HepG2 (cell line): ENCODE measurements around the gene VSIG2. TPM values are rescaled to one million over a fixed set of nuclear protein-coding genes. Genes with fewer than 3 reads are reported as not detected.

Source experiments
- ATF7 ChIP-seq, 2 experiments: fragments of 450-650 bp in 1 of 2; sonication (generic) in 1 of 2; formaldehyde crosslinking in 1 of 2; IDR thresholded peaks; 2 replicates each; pipeline versions ENCODE4 v1.4.0 to v1.6.1; 2016 to 2020; ENCODE audit warnings: antibody characterized with exemption in 1 of 2, mild to moderate bottlenecking in 1 of 2, missing genetic modification reagents in 1 of 2
- BCL6 ChIP-seq: IDR thresholded peaks from 2 replicates; pipeline ENCODE4 v1.6.1; 2016; ENCODE audit warnings: missing genetic modification reagents, missing compliant biosample characterization
- ELF3 ChIP-seq: IDR thresholded peaks from 2 replicates; pipeline ENCODE4 v1.6.1; 2016; ENCODE audit warnings: missing genetic modification reagents, missing compliant biosample characterization
- GABPA ChIP-seq, 2 experiments: IDR thresholded peaks; 2 replicates each; pipeline ENCODE4 v1.6.1; 2011 to 2016; ENCODE audit warnings: low read depth in 2 of 2, low read length in 1 of 2, missing biosample characterization in 1 of 2, missing genetic modification characterization in 1 of 2
- SAP130 ChIP-seq: IDR thresholded peaks from 2 replicates; pipeline ENCODE4 v1.6.1; 2016; ENCODE audit warnings: low read depth
- SOX13 ChIP-seq, 3 experiments: fragments of 450-650 bp in 1 of 3; sonication (generic) in 1 of 3; formaldehyde crosslinking in 1 of 3; IDR thresholded peaks in 2 of 3; conservative IDR thresholded peaks in 1 of 3; 2 replicates each; pipeline versions ENCODE4 v1.5.0 to v1.6.1; 2016 to 2020; ENCODE audit warnings: antibody characterized with exemption in 1 of 3, mild to moderate bottlenecking in 1 of 3, missing compliant biosample characterization in 1 of 3, missing genetic modification reagents in 1 of 3, moderate library complexity in 1 of 3
- SOX6 ChIP-seq, 2 experiments: fragments of 450-650 bp in 1 of 2; sonication (generic) in 1 of 2; formaldehyde crosslinking in 1 of 2; IDR thresholded peaks; 2 replicates each; pipeline versions ENCODE4 v1.4.0 to v1.6.1; 2017 to 2020; ENCODE audit warnings: antibody characterized with exemption in 1 of 2, mild to moderate bottlenecking in 1 of 2, missing genetic modification reagents in 1 of 2
- THAP9 ChIP-seq: sonication (generic); formaldehyde crosslinking; IDR thresholded peaks from 2 replicates; pipeline ENCODE4; 2020; ENCODE audit warnings: missing genetic modification reagents, mild to moderate bottlenecking, borderline replicate concordance
- ZBTB1 ChIP-seq: sonication (generic); formaldehyde crosslinking; IDR thresholded peaks from 2 replicates; pipeline ENCODE4 v1.4.0; 2020; ENCODE audit warnings: missing genetic modification reagents, borderline replicate concordance
- ZNF253 ChIP-seq: sonication (generic); formaldehyde crosslinking; IDR thresholded peaks from 2 replicates; pipeline ENCODE4 v1.8.0; 2022; ENCODE audit warnings: mild to moderate bottlenecking, missing genetic modification reagents, borderline replicate concordance
- ZNF619 ChIP-seq: sonication (generic); formaldehyde crosslinking; IDR thresholded peaks from 2 replicates; pipeline ENCODE4 v1.4.0; 2020; ENCODE audit warnings: mild to moderate bottlenecking, missing genetic modification reagents
- ZNF766 ChIP-seq: sonication (generic); formaldehyde crosslinking; IDR thresholded peaks from 2 replicates; pipeline ENCODE4 v1.5.0; 2020; ENCODE audit warnings: missing genetic modification reagents, borderline replicate concordance
- polyA plus RNA-seq, 8 experiments: library from polyadenylated mRNA; depleted of rRNA in 3 of 8; stranded (reverse) in 7 of 8; unstranded in 1 of 8; fragments of >200 nt; fragmentation: Illumina TruSeq in 4 of 8; extraction: Trizol in 4 of 8; gene quantifications; 2 replicates each; pipeline versions ENCODE4 v1.2.1 to v1.2.3, GENCODE V29; 2011 to 2016; ENCODE audit warnings: low read depth in 4 of 8, missing spikeins in 1 of 8, mixed read lengths in 1 of 8; ENCODE audit not compliant: insufficient read depth in 1 of 8
- total RNA-seq, 5 experiments: library from RNA; depleted of rRNA; stranded (reverse); fragments of >200 nt; fragmentation: Illumina TruSeq; extraction: Trizol; gene quantifications; 2 replicates each; pipeline ENCODE4 v1.2.3, GENCODE V29; 2016; ENCODE audit warnings: low read depth in 1 of 5
- TF ChIP-seq, protein P1 (sequence below): sonication (generic); formaldehyde crosslinking; conservative IDR thresholded peaks from 2 replicates; pipeline ENCODE4 v1.4.0; 2020; ENCODE audit warnings: mild to moderate bottlenecking, missing genetic modification reagents, moderate library complexity
- TF ChIP-seq, protein P2 (sequence below): IDR thresholded peaks from 2 replicates; pipeline ENCODE4 v1.6.1; 2012; ENCODE audit warnings: low read depth, low read length, improper control_type of control experiment

VSIG2 gene
- total and polyA plus RNA-seq, 2 of the 13 experiments (the other 11 are each of a cell fraction or from before 2014, with no cell fraction given): 0.80 to 2.7 TPM

DNA sequence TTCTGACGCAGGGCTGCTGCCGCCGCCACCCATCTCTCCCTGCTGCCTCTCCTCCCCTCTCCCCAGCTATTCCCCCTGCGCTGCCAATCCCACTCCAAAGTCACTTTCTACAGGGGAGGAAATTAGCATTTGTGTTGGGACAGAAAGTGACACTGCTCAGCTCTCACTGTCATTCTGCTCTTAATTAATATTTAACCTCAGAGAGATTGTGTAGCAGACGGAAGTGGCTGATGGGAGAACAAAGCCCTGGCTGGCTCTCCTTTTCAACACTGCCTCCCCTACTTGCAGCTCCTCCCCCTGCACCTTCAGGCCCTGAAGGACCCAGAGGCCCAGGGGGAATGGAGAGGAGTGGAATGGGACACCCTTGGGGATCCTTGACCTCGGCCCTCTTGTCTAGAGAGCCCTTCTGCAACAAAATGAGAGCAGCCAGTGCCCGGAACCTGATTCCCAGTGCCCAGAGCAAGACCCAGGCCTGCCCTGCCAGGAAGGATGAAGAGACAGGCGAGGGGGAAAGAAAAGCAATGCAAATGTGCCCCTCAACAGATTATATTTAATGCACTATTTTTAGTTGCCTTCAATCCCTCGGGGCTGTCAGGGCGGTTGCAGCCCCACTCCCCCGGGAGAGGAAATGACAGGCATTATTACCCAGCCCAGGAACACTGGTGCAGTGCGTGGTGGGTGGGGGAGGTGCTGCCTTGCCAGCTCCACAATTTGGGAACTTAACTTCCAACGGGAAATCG lies 26.9 kb downstream of the VSIG2 start (continued):
- TF ChIP-seq THAP9 (no peak), ZBTB1 (CRISPR knock-in tag) (no peak), SOX6 (IDR thresholded peaks at IDR 0.05) (no peak), SOX6 (CRISPR knock-in tag; IDR thresholded peaks at IDR 0.05) (peak; percentile 48), ATF7 (IDR thresholded peaks at IDR 0.05) (no peak), ATF7 (CRISPR knock-in tag; IDR thresholded peaks at IDR 0.05) (no peak), ZNF253 (CRISPR knock-in tag) (no peak), ZNF766 (no peak), BCL6 (no peak), GABPA (IDR thresholded peaks at IDR 0.05; ENCODE audit: low read depth, low read length) (no peak), GABPA (CRISPR knock-in tag; IDR thresholded peaks at IDR 0.05; ENCODE audit: low read depth) (0 out of 2 replicates have a peak, but pooled peaks have one; percentile 17), ZNF619 (no peak), SOX13 (IDR thresholded peaks at IDR 0.05) (no peak), SOX13 (CRISPR knock-in tag; conservative IDR thresholded peaks at IDR 0.05 in 1 of 2, IDR thresholded peaks at IDR 0.05 in 1 of 2) (peak in 1 of 2 experiments; percentile 37; a peak in 1 of 4 replicates), SAP130 (CRISPR knock-in tag) (peak; percentile 31), ELF3 (CRISPR knock-in tag) (0 out of 2 replicates have a peak, but pooled peaks have one; percentile 19)
- TF ChIP-seq, protein P1, sequence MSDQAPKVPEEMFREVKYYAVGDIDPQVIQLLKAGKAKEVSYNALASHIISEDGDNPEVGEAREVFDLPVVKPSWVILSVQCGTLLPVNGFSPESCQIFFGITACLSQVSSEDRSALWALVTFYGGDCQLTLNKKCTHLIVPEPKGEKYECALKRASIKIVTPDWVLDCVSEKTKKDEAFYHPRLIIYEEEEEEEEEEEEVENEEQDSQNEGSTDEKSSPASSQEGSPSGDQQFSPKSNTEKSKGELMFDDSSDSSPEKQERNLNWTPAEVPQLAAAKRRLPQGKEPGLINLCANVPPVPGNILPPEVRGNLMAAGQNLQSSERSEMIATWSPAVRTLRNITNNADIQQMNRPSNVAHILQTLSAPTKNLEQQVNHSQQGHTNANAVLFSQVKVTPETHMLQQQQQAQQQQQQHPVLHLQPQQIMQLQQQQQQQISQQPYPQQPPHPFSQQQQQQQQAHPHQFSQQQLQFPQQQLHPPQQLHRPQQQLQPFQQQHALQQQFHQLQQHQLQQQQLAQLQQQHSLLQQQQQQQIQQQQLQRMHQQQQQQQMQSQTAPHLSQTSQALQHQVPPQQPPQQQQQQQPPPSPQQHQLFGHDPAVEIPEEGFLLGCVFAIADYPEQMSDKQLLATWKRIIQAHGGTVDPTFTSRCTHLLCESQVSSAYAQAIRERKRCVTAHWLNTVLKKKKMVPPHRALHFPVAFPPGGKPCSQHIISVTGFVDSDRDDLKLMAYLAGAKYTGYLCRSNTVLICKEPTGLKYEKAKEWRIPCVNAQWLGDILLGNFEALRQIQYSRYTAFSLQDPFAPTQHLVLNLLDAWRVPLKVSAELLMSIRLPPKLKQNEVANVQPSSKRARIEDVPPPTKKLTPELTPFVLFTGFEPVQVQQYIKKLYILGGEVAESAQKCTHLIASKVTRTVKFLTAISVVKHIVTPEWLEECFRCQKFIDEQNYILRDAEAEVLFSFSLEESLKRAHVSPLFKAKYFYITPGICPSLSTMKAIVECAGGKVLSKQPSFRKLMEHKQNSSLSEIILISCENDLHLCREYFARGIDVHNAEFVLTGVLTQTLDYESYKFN (CRISPR knock-in tag): 0 out of 2 replicates have a peak, but pooled peaks have one; percentile 14
- TF ChIP-seq, protein P2, sequence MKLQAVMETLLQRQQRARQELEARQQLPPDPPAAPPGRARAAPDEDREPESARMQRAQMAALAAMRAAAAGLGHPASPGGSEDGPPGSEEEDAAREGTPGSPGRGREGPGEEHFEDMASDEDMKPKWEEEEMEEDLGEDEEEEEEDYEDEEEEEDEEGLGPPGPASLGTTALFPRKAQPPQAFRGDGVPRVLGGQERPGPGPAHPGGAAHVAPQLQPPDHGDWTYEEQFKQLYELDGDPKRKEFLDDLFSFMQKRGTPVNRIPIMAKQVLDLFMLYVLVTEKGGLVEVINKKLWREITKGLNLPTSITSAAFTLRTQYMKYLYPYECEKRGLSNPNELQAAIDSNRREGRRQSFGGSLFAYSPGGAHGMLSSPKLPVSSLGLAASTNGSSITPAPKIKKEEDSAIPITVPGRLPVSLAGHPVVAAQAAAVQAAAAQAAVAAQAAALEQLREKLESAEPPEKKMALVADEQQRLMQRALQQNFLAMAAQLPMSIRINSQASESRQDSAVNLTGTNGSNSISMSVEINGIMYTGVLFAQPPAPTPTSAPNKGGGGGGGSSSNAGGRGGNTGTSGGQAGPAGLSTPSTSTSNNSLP: 0 out of 2 replicates have a peak, but pooled peaks have one; percentile 12
- TF ChIP-seq, all 625 proteins: peak for 11
